ENCODE results near the gene ETV7.

ETV7 gene

GRCh38 chr6:36389353-36389752, 1.9 kb upstream of the ETV7 start:
- TF ChIP-seq CSRNP3 (CRISPR knock-in tag; IDR thresholded peaks at IDR 0.05), result no peak
- TF ChIP-seq ZFP3 (CRISPR knock-in tag; IDR thresholded peaks at IDR 0.05), result no peak
- TF ChIP-seq PPARA (CRISPR knock-in tag; IDR thresholded peaks at IDR 0.05; ENCODE audit: borderline replicate concordance), result no peak
- no peak for TF ChIP-seq BACH2 (CRISPR knock-in tag; IDR thresholded peaks at IDR 0.05; ENCODE audit: borderline replicate concordance)
- TF ChIP-seq ESRRG (CRISPR knock-in tag; IDR thresholded peaks at IDR 0.05), result no peak
- TF ChIP-seq SNAI2 (CRISPR knock-in tag; IDR thresholded peaks at IDR 0.05), result no peak
- no peak for TF ChIP-seq GLIS3 (CRISPR knock-in tag; IDR thresholded peaks at IDR 0.05)
- TF ChIP-seq CSDC2 (CRISPR knock-in tag; IDR thresholded peaks at IDR 0.05), result no peak
- TF ChIP-seq ARNTL (CRISPR knock-in tag; IDR thresholded peaks at IDR 0.05; ENCODE audit: borderline replicate concordance, low read depth), result no peak
- TF ChIP-seq TSHZ2 (CRISPR knock-in tag; IDR thresholded peaks at IDR 0.05), result no peak
- no peak for TF ChIP-seq ZNF70 (CRISPR knock-in tag; IDR thresholded peaks at IDR 0.05)
- no peak for TF ChIP-seq PATZ1 (CRISPR knock-in tag; IDR thresholded peaks at IDR 0.05; ENCODE audit: borderline replicate concordance)
- no peak for TF ChIP-seq OSR1 (CRISPR knock-in tag; IDR thresholded peaks at IDR 0.05)
- ATAC-seq, result no peak

GRCh38 chr6:36386495-36387439, 702 bp downstream of the ETV7 start:
- TF ChIP-seq ZNF70 (CRISPR knock-in tag; IDR thresholded peaks at IDR 0.05) (no peak), TCF4 (CRISPR knock-in tag; IDR thresholded peaks at IDR 0.05; ENCODE audit: borderline replicate concordance) (no peak), ISL1 (CRISPR knock-in tag; IDR thresholded peaks at IDR 0.05) (no peak), GLIS3 (CRISPR knock-in tag; IDR thresholded peaks at IDR 0.05) (no peak), TSHZ2 (CRISPR knock-in tag; IDR thresholded peaks at IDR 0.05) (no peak), ZNF8 (CRISPR knock-in tag; IDR thresholded peaks at IDR 0.05) (no peak), ZNF565 (CRISPR knock-in tag; conservative IDR thresholded peaks at IDR 0.05; ENCODE audit: low read depth) (no peak), ARNTL (CRISPR knock-in tag; IDR thresholded peaks at IDR 0.05; ENCODE audit: borderline replicate concordance, low read depth) (no peak), TOX (CRISPR knock-in tag; IDR thresholded peaks at IDR 0.05; ENCODE audit: borderline replicate concordance) (no peak), ZC3H10 (CRISPR knock-in tag; IDR thresholded peaks at IDR 0.05) (no peak), CSRNP3 (CRISPR knock-in tag; IDR thresholded peaks at IDR 0.05) (no peak)
- ATAC-seq, result peak; percentile 81
